Endothelial cell of umbilical vein (primary cell): ENCODE results near the gene SMIM36.
"Not testable (repeated sequence)": the region's sequence is repeated elsewhere in the genome, so short reads cannot be mapped to it uniquely, and the experiment has no call there.

ENCODE experiments used
- CTCF ChIP-seq, 2 donors: IDR thresholded peaks; 1 replicate in 1 of 2; 2 replicates in 1 of 2; pipeline ENCODE4 v1.5.1; 2011; ENCODE audit warnings: low read length in 2 of 2, mild to moderate bottlenecking in 2 of 2, moderate library complexity in 2 of 2, control low read depth in 1 of 2, inconsistent platforms in 1 of 2, low read depth in 1 of 2; ENCODE audit not compliant: insufficient read depth in 1 of 2; ENCODE audit errors: extremely low read depth in 1 of 2
- EZH2 ChIP-seq: IDR thresholded peaks from 2 replicates; pipeline ENCODE4 v1.6.1; 2012; ENCODE audit warnings: borderline replicate concordance, low read depth, mild to moderate bottlenecking, moderate library complexity, low read length, inconsistent platforms; ENCODE audit not compliant: severe bottlenecking
- FOS ChIP-seq: IDR thresholded peaks from 2 replicates; pipeline ENCODE4 v1.6.1; 2011; ENCODE audit warnings: mild to moderate bottlenecking, low read length, moderate library complexity, borderline replicate concordance; ENCODE audit not compliant: insufficient read depth
- GATA2 ChIP-seq: IDR thresholded peaks from 2 replicates; pipeline ENCODE4 v1.7.0; 2011; ENCODE audit warnings: low read depth, mild to moderate bottlenecking, moderate library complexity, mixed read lengths, low read length; ENCODE audit not compliant: insufficient read length, insufficient read depth
- MAX ChIP-seq: IDR thresholded peaks from 2 replicates; pipeline ENCODE4 v1.6.1; 2011; ENCODE audit not compliant: insufficient read depth, insufficient read length
- MYC ChIP-seq: IDR thresholded peaks from one replicate; pipeline ENCODE4 v1.6.1; 2011; ENCODE audit warnings: mild to moderate bottlenecking, low read depth, low read length
- POLR2A ChIP-seq: IDR thresholded peaks from 2 replicates; pipeline ENCODE4 v1.6.1; 2012; ENCODE audit warnings: low read depth, mild to moderate bottlenecking, control low read depth, low read length
- POLR2AphosphoS5 ChIP-seq: IDR thresholded peaks from 2 replicates; pipeline ENCODE4 v1.6.1; 2012; ENCODE audit warnings: low read depth, mild to moderate bottlenecking, control low read depth, low read length, moderate library complexity; ENCODE audit not compliant: insufficient read depth

- TF ChIP-seq CTCF (IDR thresholded peaks at IDR 0.05; ENCODE audit: extremely low read depth in 1 of 2, insufficient read depth in 1 of 2, low read depth in 1 of 2, low read length in 2 of 2); POLR2A; EZH2; MAX; MYC; POLR2AphosphoS5; FOS; GATA2: not testable (repeated sequence)
Measured at GRCh38 chr17:55465771-55466170, 45.5 kb downstream of the SMIM36 start.
